ENCODE measurements around the gene TMEM132E.

TMEM132E gene

GRCh38 chr17:34651402-34651811 lies 72.0 kb downstream of the TMEM132E start:
- no peaks in the 10 kb centered on the region for H3K9me3 Mint-ChIP-seq

GRCh38 chr17:34652021-34652555 lies 72.7 kb downstream of the TMEM132E start:
- peaks cover 40% of the 10 kb centered on the region for H3K27me3 Mint-ChIP-seq
- no peak for ATAC-seq

More at GRCh38 chr17:34651402-34651811, 72.0 kb downstream of the TMEM132E start:
- ATAC-seq, result no peak
- Mint-ChIP-seq H3K27me3 (peaks cover 46% of the 10 kb centered on the region), H3K27ac (no peak overlapping the region), H3K36me3 (no peaks in the 10 kb centered on the region), H3K4me3 (no peak overlapping the region), H3K4me1 (no peaks in the 10 kb centered on the region)

GRCh38 chr17:34653511-34653910 lies 74.1 kb downstream of the TMEM132E start:
- peaks cover 40% of the 10 kb centered on the region for H3K27me3 Mint-ChIP-seq
- H3K36me3 Mint-ChIP-seq, result no peaks in the 10 kb centered on the region
- H3K4me3 Mint-ChIP-seq, result no peak overlapping the region
- no peak overlapping the region for H3K27ac Mint-ChIP-seq
- H3K9me3 Mint-ChIP-seq, result no peaks in the 10 kb centered on the region
- ATAC-seq, result no peak
- H3K4me1 Mint-ChIP-seq, result no peaks in the 10 kb centered on the region

More at GRCh38 chr17:34652021-34652555, 72.7 kb downstream of the TMEM132E start:
- no peak overlapping the region for H3K27ac Mint-ChIP-seq
- H3K36me3 Mint-ChIP-seq, result no peaks in the 10 kb centered on the region
- no peak overlapping the region for H3K4me3 Mint-ChIP-seq
- no peaks in the 10 kb centered on the region for H3K4me1 Mint-ChIP-seq
- H3K9me3 Mint-ChIP-seq, result no peaks in the 10 kb centered on the region

GRCh38 chr17:34654276-34654880 lies 75.0 kb downstream of the TMEM132E start:
- H3K4me1 Mint-ChIP-seq, result no peaks in the 10 kb centered on the region
- H3K4me3 Mint-ChIP-seq, result no peak overlapping the region
- no peak for ATAC-seq

GRCh38 chr17:34654881-34655276 lies 75.5 kb downstream of the TMEM132E start:
- Mint-ChIP-seq H3K4me3 (no peak overlapping the region), H3K36me3 (no peaks in the 10 kb centered on the region), H3K27me3 (peaks cover 52% of the 10 kb centered on the region), H3K9me3 (no peaks in the 10 kb centered on the region), H3K4me1 (no peaks in the 10 kb centered on the region), H3K27ac (no peak overlapping the region)
- no peak for ATAC-seq

More at GRCh38 chr17:34654276-34654880, 75.0 kb downstream of the TMEM132E start:
- Mint-ChIP-seq H3K27ac (no peak overlapping the region), H3K27me3 (peaks cover 47% of the 10 kb centered on the region), H3K36me3 (no peaks in the 10 kb centered on the region), H3K9me3 (no peaks in the 10 kb centered on the region)

GRCh38 chr17:34656801-34657200 lies 77.4 kb downstream of the TMEM132E start:
- H3K9me3 Mint-ChIP-seq, result no peaks in the 10 kb centered on the region
- no peak overlapping the region for H3K27ac Mint-ChIP-seq
- peaks cover 42% of the 10 kb centered on the region for H3K27me3 Mint-ChIP-seq
- no peak overlapping the region for H3K4me3 Mint-ChIP-seq
- H3K36me3 Mint-ChIP-seq, result no peaks in the 10 kb centered on the region
- no peaks in the 10 kb centered on the region for H3K4me1 Mint-ChIP-seq
- no peak for ATAC-seq

- Mint-ChIP-seq H3K4me3 (no peak overlapping the region), H3K27ac (no peak overlapping the region), H3K4me1 (no peaks in the 10 kb centered on the region), H3K9me3 (no peaks in the 10 kb centered on the region), H3K27me3 (peaks cover 32% of the 10 kb centered on the region), H3K36me3 (no peaks in the 10 kb centered on the region)
- ATAC-seq, result no peak
Measured at GRCh38 chr17:34658811-34659560, 79.6 kb downstream of the TMEM132E start.

GRCh38 chr17:34663714-34664113 lies 84.3 kb downstream of the TMEM132E start:
- H3K4me3 Mint-ChIP-seq, result no peak overlapping the region
- no peak overlapping the region for H3K27ac Mint-ChIP-seq
- no peak for ATAC-seq

GRCh38 chr17:34665150-34665806 lies 85.9 kb downstream of the TMEM132E start:
- no peaks in the 10 kb centered on the region for H3K9me3 Mint-ChIP-seq
- peak; percentile 49 for ATAC-seq
- no peak overlapping the region for H3K27ac Mint-ChIP-seq
- H3K27me3 Mint-ChIP-seq, result peaks cover 43% of the 10 kb centered on the region
- no peak overlapping the region for H3K4me3 Mint-ChIP-seq
- peaks cover 9% of the 10 kb centered on the region for H3K4me1 Mint-ChIP-seq
- H3K36me3 Mint-ChIP-seq, result no peaks in the 10 kb centered on the region

More at GRCh38 chr17:34663714-34664113, 84.3 kb downstream of the TMEM132E start:
- peaks cover 9% of the 10 kb centered on the region for H3K4me1 Mint-ChIP-seq
- H3K9me3 Mint-ChIP-seq, result no peaks in the 10 kb centered on the region
- H3K27me3 Mint-ChIP-seq, result peaks cover 48% of the 10 kb centered on the region
- H3K36me3 Mint-ChIP-seq, result no peaks in the 10 kb centered on the region

- H3K27me3 Mint-ChIP-seq, result peaks cover 49% of the 10 kb centered on the region
- H3K4me1 Mint-ChIP-seq, result peaks cover 9% of the 10 kb centered on the region
- no peaks in the 10 kb centered on the region for H3K9me3 Mint-ChIP-seq
- H3K27ac Mint-ChIP-seq, result no peak overlapping the region
- ATAC-seq, result no peak
- no peaks in the 10 kb centered on the region for H3K36me3 Mint-ChIP-seq
- H3K4me3 Mint-ChIP-seq, result no peak overlapping the region
Measured at GRCh38 chr17:34665819-34666763, 86.7 kb downstream of the TMEM132E start.

- H3K4me3 Mint-ChIP-seq, result no peak overlapping the region
- H3K27me3 Mint-ChIP-seq, result peaks cover 42% of the 10 kb centered on the region
- peaks cover 9% of the 10 kb centered on the region for H3K4me1 Mint-ChIP-seq
- ATAC-seq, result no peak
- no peaks in the 10 kb centered on the region for H3K36me3 Mint-ChIP-seq
- no peaks in the 10 kb centered on the region for H3K9me3 Mint-ChIP-seq
- H3K27ac Mint-ChIP-seq, result no peak overlapping the region
Measured at GRCh38 chr17:34667656-34668055, 88.3 kb downstream of the TMEM132E start.

- Mint-ChIP-seq H3K4me3 (no peak overlapping the region), H3K36me3 (no peaks in the 10 kb centered on the region), H3K4me1 (peaks cover 9% of the 10 kb centered on the region)
Measured at GRCh38 chr17:34668206-34668605, 88.8 kb downstream of the TMEM132E start.

GRCh38 chr17:34669511-34669910 lies 90.1 kb downstream of the TMEM132E start:
- ATAC-seq, result no peak
- Mint-ChIP-seq H3K36me3 (no peaks in the 10 kb centered on the region), H3K4me3 (no peak overlapping the region), H3K27ac (no peak overlapping the region), H3K27me3 (peaks cover 37% of the 10 kb centered on the region), H3K4me1 (peaks cover 9% of the 10 kb centered on the region), H3K9me3 (no peaks in the 10 kb centered on the region)

More at GRCh38 chr17:34668206-34668605, 88.8 kb downstream of the TMEM132E start:
- no peak for ATAC-seq
- H3K27me3 Mint-ChIP-seq, result peaks cover 37% of the 10 kb centered on the region
- H3K9me3 Mint-ChIP-seq, result no peaks in the 10 kb centered on the region
- H3K27ac Mint-ChIP-seq, result no peak overlapping the region

- Mint-ChIP-seq H3K27me3 (peaks cover 27% of the 10 kb centered on the region), H3K4me1 (peaks cover 4% of the 10 kb centered on the region), H3K36me3 (no peaks in the 10 kb centered on the region), H3K27ac (no peak overlapping the region), H3K4me3 (no peak overlapping the region), H3K9me3 (no peaks in the 10 kb centered on the region)
- ATAC-seq, result no peak
Measured at GRCh38 chr17:34670618-34671017, 91.2 kb downstream of the TMEM132E start.
